ENCODE data around the gene TIMP3. TPM values are rescaled to one million over a fixed set of nuclear protein-coding genes. Genes with fewer than 3 reads are reported as not detected.

The TIMP3 gene
- total RNA-seq, 1 experiment from 2014 or later = 0.87 TPM

- Mint-ChIP-seq H3K4me3 (no peak overlapping the region), H3K27ac (peak overlapping the region in 1 of 3 experiments; percentile 87; a peak in 2 of 7 replicates), H3K4me1 (peaks cover 37 to 61% of the 10 kb centered on the region in 2 experiments), H3K9me3 (no peaks in the 10 kb centered on the region), H3K36me3 (ENCODE audit: insufficient read depth in 1 of 3, low read depth in 3 of 3) (peaks cover 0 to 10% (median 0%) of the 10 kb centered on the region in 3 experiments; a peak in 2 of 7 replicates), H3K27me3 (ENCODE audit: low read depth) (peaks cover 28% of the 10 kb centered on the region)
- H4K5ac ChIP-seq (ENCODE audit: insufficient read length, low read depth, low read length) = no peak overlapping the region
- H3K18ac ChIP-seq (ENCODE audit: insufficient read length, low read depth, low read length) = no peak overlapping the region
- no peak overlapping the region for H3K23ac ChIP-seq (ENCODE audit: insufficient read length, low read depth, low read length)
- no peak overlapping the region for H3K27ac ChIP-seq (ENCODE audit: insufficient read length, low read depth, low read length)
- H3K9me3 ChIP-seq (ENCODE audit: control insufficient read depth, low read depth, low read length) = no peaks in the 10 kb centered on the region
- H3K4me2 ChIP-seq (ENCODE audit: insufficient read depth, insufficient read length, low read length) = no peak overlapping the region
- H2BK12ac ChIP-seq (ENCODE audit: insufficient read length, low read depth, low read length) = no peak overlapping the region
- H3K4me1 ChIP-seq (ENCODE audit: insufficient read depth, low read length) = no peaks in the 10 kb centered on the region
- no peaks in the 10 kb centered on the region; the same call in 1 of the 2 replicates for H3K27me3 ChIP-seq (ENCODE audit: insufficient read depth, low read length)
- H4K91ac ChIP-seq (ENCODE audit: insufficient read length, low read depth, low read length) = no peak overlapping the region
- H3K79me2 ChIP-seq (ENCODE audit: insufficient read depth, low read length) = no peaks in the 10 kb centered on the region
- H4K8ac ChIP-seq (replicated peaks; ENCODE audit: insufficient read length, low read depth, low read length) = no peak overlapping the region
- H2AFZ ChIP-seq (ENCODE audit: low read length) = no peak overlapping the region
- H3T11ph ChIP-seq (ENCODE audit: low read length) = no peak overlapping the region
- no peaks in the 10 kb centered on the region for H3K23me2 ChIP-seq (ENCODE audit: insufficient read length, low read depth, low read length, poor library complexity, severe bottlenecking)
- H3K9ac ChIP-seq (ENCODE audit: extremely low read depth, insufficient read length, low read length) = no peak overlapping the region
- no peak overlapping the region for H2AK5ac ChIP-seq (ENCODE audit: insufficient read length, low read length)
- no peak overlapping the region for H3K4ac ChIP-seq (ENCODE audit: low read depth, low read length)
- no peaks in the 10 kb centered on the region for H3K79me1 ChIP-seq (ENCODE audit: insufficient read depth, low read depth, low read length, poor library complexity, severe bottlenecking)
- H4K20me1 ChIP-seq (ENCODE audit: control insufficient read depth, insufficient read depth, insufficient read length) = no peaks in the 10 kb centered on the region
- no CpG with 5 or more reads among the region's 4 CpGs for WGBS (ENCODE audit: extremely low coverage, insufficient read length, low lambda C conversion rate)
- H3K14ac ChIP-seq (ENCODE audit: insufficient read depth, low read length) = no peak overlapping the region
- no peak overlapping the region for H2BK120ac ChIP-seq (ENCODE audit: low read depth, low read length, poor library complexity, severe bottlenecking)
- H2BK15ac ChIP-seq (ENCODE audit: low read depth, low read length) = no peak overlapping the region
- no peak for TF ChIP-seq CTCF (conservative IDR thresholded peaks at IDR 0.05)
- H2BK5ac ChIP-seq (ENCODE audit: insufficient read length, low read length) = no peak overlapping the region
- H2BK20ac ChIP-seq (ENCODE audit: low read depth, low read length, poor library complexity, severe bottlenecking) = no peak overlapping the region
- no peak overlapping the region for H3K56ac ChIP-seq (ENCODE audit: insufficient read length, low read depth, low read length)
- no peak for DNase-seq
Measured at GRCh38 chr22:32808038-32808445, 6.5 kb downstream of the TIMP3 start.
